ENCODE measurements around the gene P2RX2.

Gene P2RX2

DNA sequence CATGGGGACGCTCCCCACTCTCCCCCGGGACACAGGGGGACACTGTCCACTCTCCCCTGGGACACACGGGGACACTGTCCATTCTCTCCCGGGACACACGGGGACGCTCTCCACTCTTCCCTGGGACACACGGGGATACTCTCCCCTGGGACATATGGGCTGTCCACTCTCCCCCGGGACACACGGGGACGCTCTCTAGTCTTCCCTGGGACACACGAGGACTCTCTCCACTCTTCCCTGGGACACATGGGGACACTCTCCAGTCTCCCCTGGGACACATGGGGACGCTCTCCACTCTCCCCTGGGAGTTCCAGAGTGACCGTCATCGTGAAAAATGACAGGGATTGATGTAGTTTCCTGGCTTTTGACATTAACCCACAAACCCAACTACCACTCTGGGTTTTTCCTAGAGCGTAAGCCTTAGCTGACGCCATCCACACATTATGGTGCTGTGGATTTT, 3.0 kb upstream of the P2RX2 start:
- no peak for TF ChIP-seq GATA3 (IDR thresholded peaks at IDR 0.05; ENCODE audit: low read depth, low read length)
- no peak for TF ChIP-seq GATA2 (IDR thresholded peaks at IDR 0.05; ENCODE audit: low read depth, low read length)

GRCh38 chr12:132617135-132617701, 1.4 kb upstream of the P2RX2 start:
- TF ChIP-seq GATA2 (IDR thresholded peaks at IDR 0.05; ENCODE audit: low read depth, low read length) = no peak
- TF ChIP-seq GATA3 (IDR thresholded peaks at IDR 0.05; ENCODE audit: low read depth, low read length) = no peak

GRCh38 chr12:132617822-132618682, 524 bp upstream of the P2RX2 start:
- TF ChIP-seq GATA3 (IDR thresholded peaks at IDR 0.05; ENCODE audit: low read depth, low read length) (no peak), GATA2 (IDR thresholded peaks at IDR 0.05; ENCODE audit: low read depth, low read length) (no peak)

DNA sequence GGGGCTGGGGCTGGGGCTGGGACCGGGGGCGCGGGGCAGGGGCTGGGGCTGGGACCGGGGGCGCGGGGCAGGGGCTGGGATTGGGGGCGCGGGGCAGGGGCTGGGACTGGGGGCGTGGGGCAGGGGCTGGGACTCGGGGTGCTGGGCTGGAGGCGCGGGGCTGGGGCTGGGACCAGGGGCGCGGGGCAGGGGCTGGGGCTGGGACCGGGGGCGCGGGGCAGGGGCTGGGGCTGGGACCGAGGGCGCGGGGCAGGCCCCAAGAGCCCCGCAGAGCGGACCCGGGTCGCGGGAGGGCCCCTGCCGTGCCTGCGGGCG, 452 bp downstream of the P2RX2 start:
- TF ChIP-seq GATA3 (IDR thresholded peaks at IDR 0.05; ENCODE audit: low read depth, low read length) (no peak), GATA2 (IDR thresholded peaks at IDR 0.05; ENCODE audit: low read depth, low read length) (no peak)

- TF ChIP-seq GATA2 (IDR thresholded peaks at IDR 0.05; ENCODE audit: low read depth, low read length) (no peak), GATA3 (IDR thresholded peaks at IDR 0.05; ENCODE audit: low read depth, low read length) (no peak)
Measured at GRCh38 chr12:132619386-132620112, 973 bp downstream of the P2RX2 start.

DNA sequence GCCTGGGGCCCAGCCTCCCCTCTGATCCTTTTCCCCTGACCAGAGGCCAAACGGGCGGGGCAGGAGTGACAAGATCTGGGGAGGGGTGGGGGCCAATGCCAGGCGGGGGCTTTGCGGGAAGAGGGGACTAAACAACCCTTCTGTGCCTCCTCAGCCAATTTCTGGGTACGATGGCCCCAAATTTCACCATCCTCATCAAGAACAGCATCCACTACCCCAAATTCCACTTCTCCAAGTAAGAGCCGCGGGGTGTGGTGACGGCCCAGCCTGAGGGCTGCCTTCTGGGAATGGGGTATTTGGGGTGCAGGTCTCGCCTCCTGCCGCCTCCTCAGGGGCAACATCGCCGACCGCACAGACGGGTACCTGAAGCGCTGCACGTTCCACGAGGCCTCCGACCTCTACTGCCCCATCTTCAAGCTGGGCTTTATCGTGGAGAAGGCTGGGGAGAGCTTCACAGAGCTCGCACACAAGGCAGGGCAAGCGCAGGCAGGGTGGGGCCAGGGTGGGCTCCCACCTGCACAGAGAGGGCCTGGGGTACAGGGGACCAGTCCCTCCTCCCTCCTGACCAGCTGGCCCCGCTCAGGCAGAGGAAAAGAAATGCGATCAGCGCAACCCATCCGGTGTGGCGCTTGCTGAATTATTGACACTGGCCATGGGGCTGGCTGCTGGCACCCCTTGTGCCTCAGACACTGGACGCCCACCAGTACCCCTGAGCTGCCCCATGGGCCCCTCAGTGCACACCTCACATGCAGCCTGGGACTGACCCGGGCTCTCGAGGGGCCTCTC, 1.7 kb downstream of the P2RX2 start:
- no peak for TF ChIP-seq GATA2 (IDR thresholded peaks at IDR 0.05; ENCODE audit: low read depth, low read length)
- TF ChIP-seq GATA3 (IDR thresholded peaks at IDR 0.05; ENCODE audit: low read depth, low read length) = no peak

- TF ChIP-seq GATA2 (IDR thresholded peaks at IDR 0.05; ENCODE audit: low read depth, low read length) (no peak), GATA3 (IDR thresholded peaks at IDR 0.05; ENCODE audit: low read depth, low read length) (no peak)
Measured at GRCh38 chr12:132620899-132621656, 2.5 kb downstream of the P2RX2 start.

- no peak for TF ChIP-seq GATA2 (IDR thresholded peaks at IDR 0.05; ENCODE audit: low read depth, low read length)
- no peak for TF ChIP-seq GATA3 (IDR thresholded peaks at IDR 0.05; ENCODE audit: low read depth, low read length)
Measured at GRCh38 chr12:132621657-132622435, 3.3 kb downstream of the P2RX2 start.

- TF ChIP-seq GATA3 (IDR thresholded peaks at IDR 0.05; ENCODE audit: low read depth, low read length) = no peak
- TF ChIP-seq GATA2 (IDR thresholded peaks at IDR 0.05; ENCODE audit: low read depth, low read length) = no peak
Measured at GRCh38 chr12:132622437-132623071, 4.0 kb downstream of the P2RX2 start.

GRCh38 chr12:132623072-132623869, 4.7 kb downstream of the P2RX2 start:
- TF ChIP-seq GATA3 (IDR thresholded peaks at IDR 0.05; ENCODE audit: low read depth, low read length) (no peak), GATA2 (IDR thresholded peaks at IDR 0.05; ENCODE audit: low read depth, low read length) (no peak)

DNA sequence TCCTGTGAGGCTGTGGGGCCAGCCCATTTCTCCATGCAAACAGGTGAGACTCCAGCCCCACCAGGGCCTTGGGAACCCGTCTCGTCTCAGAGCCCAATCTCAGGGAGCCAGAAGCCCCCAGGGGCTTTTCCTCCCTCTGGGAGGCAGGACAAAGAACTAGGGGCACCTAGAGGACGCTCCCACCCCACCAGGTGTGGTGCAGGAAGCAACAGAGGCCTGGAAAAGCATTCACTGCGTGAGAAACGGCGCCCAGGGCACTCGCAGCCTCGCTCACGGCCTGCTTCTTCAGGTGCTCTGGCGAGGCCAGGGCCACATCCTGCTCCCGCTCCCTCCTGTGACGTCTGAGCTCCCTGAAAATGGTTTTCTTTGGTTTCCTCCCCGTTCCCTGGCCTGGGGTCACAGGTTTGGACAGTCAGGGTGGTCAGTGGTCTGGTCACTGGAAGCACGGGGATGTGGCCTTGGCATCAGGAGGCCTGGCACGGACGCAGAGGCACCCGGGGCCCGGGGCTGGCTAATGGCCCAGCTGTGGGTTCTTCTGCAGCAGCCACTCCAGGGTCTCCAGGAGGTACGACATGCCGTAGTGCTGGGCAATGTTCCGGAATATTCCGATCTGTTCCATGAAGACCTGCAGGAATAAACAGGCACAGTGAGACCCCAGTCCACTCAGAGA, 5.7 kb downstream of the P2RX2 start:
- TF ChIP-seq GATA3 (IDR thresholded peaks at IDR 0.05; ENCODE audit: low read depth, low read length) (no peak), GATA2 (IDR thresholded peaks at IDR 0.05; ENCODE audit: low read depth, low read length) (no peak)
